ENCODE data around the gene FBXO10. TPM values are rescaled to one million over a fixed set of nuclear protein-coding genes. Genes with fewer than 3 reads are reported as not detected.
A peak's percentile ranks its signal among the peaks of the same experiment; 100 is the strongest.

The FBXO10 gene
- polyA plus RNA-seq (2013, experiment 1 of 2): 11.3 TPM
- 11.2 TPM for polyA plus RNA-seq (2013, experiment 2 of 2)

GRCh38 chr9:37575921-37576721, at the start of gene FBXO10:
Gene FBXO10 (minus strand): TSS chr9:37576380. CDS start chr9:37541768, 34,612 bp downstream.
- peak within 1 kb of the TSS; percentile 73 to 86 for H3K4me3 ChIP-seq (ENCODE audit: insufficient read depth in 1 of 2, low read depth in 1 of 2, low read length in 2 of 2)
- peak within 1 kb of the TSS; percentile 56 to 98 for H3K18ac ChIP-seq (ENCODE audit: low read depth in 1 of 2, low read length in 2 of 2)
- H3K4me2 ChIP-seq (ENCODE audit: low read length, poor library complexity, severe bottlenecking): peak within 1 kb of the TSS; percentile 91
- peak within 1 kb of the TSS; percentile 94 for H3K9ac ChIP-seq (ENCODE audit: low read length)
- DNase-seq: peak; percentile 84
- peaks cover 5 to 13% of the 10 kb centered on the region in 2 experiments for H3K36me3 ChIP-seq (ENCODE audit: control insufficient read depth in 1 of 2, insufficient read depth in 2 of 2, low read depth in 1 of 2, low read length in 2 of 2)
- H3K27ac ChIP-seq (ENCODE audit: low read length, poor library complexity, severe bottlenecking): peak within 1 kb of the TSS; percentile 60
- H2AK5ac ChIP-seq (ENCODE audit: low read length, severe bottlenecking): peak within 1 kb of the TSS; percentile 55
- H3K14ac ChIP-seq (ENCODE audit: low read length in 2 of 2): peak within 1 kb of the TSS in 1 of 2 experiments; percentile 95
- peak within 1 kb of the TSS; percentile 65 for H2BK120ac ChIP-seq (ENCODE audit: low read depth, low read length)
- no peak within 1 kb of the TSS for H2BK5ac ChIP-seq (ENCODE audit: low read depth, low read length, poor library complexity, severe bottlenecking)
- H3K4ac ChIP-seq (ENCODE audit: low read depth in 1 of 2, low read length in 2 of 2): peak within 1 kb of the TSS; percentile 79 to 95
- H3K23ac ChIP-seq (ENCODE audit: low read length in 2 of 2): peak within 1 kb of the TSS in 1 of 2 experiments; percentile 46
- peak within 1 kb of the TSS; percentile 94 for H2BK15ac ChIP-seq (ENCODE audit: low read depth, poor library complexity, severe bottlenecking)
- no peaks in the 10 kb centered on the region for H3K27me3 ChIP-seq (ENCODE audit: control insufficient read depth in 1 of 2, insufficient read depth in 1 of 2, low read length in 2 of 2)
- H4K91ac ChIP-seq (ENCODE audit: low read length): peak within 1 kb of the TSS; percentile 79
- peaks cover 31% of the 10 kb centered on the region for H3K79me1 ChIP-seq (replicated peaks; ENCODE audit: low read length, poor library complexity, severe bottlenecking)
- H3K4me1 ChIP-seq (ENCODE audit: control insufficient read depth, insufficient read depth, low read depth, low read length): peaks cover 3% of the 10 kb centered on the region
- no peaks in the 10 kb centered on the region for H3K9me3 ChIP-seq (ENCODE audit: control insufficient read depth, low read length)
- peak within 1 kb of the TSS; percentile 97 for H4K8ac ChIP-seq (ENCODE audit: low read length)
- WGBS: under 1% methylated on average over 71 of the region's 81 CpGs
- H2AFZ ChIP-seq (ENCODE audit: low read depth, low read length): peak within 1 kb of the TSS; percentile 99
- H2BK12ac ChIP-seq (ENCODE audit: low read length in 2 of 2): peak within 1 kb of the TSS in 1 of 2 experiments; percentile 84

DNA sequence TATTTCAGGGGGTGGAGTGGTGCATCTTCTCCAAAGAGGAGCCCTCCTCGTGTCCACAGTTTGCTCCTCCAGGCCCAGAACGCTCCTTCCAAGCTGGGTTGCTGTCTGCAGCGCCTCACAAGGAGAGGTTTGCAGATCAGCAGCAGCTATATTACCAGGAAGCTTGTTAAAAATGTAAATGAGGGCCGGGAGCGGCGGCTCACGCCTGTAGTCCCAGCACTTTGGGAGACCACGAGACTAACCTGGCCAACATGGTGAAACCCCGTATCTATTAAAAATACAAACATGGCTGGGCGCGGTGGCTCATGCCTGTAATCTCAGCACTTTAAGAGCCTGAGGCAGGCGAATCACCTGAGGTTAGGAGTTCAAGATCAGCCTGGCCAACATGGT, 49.6 kb upstream of the FBXO10 start:
- H2AK5ac ChIP-seq (ENCODE audit: low read length, severe bottlenecking): no peak overlapping the region
- H4K91ac ChIP-seq (ENCODE audit: low read length): no peak overlapping the region
- H3K36me3 ChIP-seq (ENCODE audit: control insufficient read depth in 1 of 2, insufficient read depth in 2 of 2, low read depth in 1 of 2, low read length in 2 of 2): no peaks in the 10 kb centered on the region
- no peak overlapping the region for H3K14ac ChIP-seq (ENCODE audit: low read length in 2 of 2)
- no peak overlapping the region for H3K9ac ChIP-seq (ENCODE audit: low read length)
- no peak for DNase-seq
- H3K4me3 ChIP-seq (ENCODE audit: insufficient read depth in 1 of 2, low read depth in 1 of 2, low read length in 2 of 2): no peak overlapping the region
- H3K4me2 ChIP-seq (ENCODE audit: low read length, poor library complexity, severe bottlenecking): no peak overlapping the region
- no peaks in the 10 kb centered on the region for H3K4me1 ChIP-seq (ENCODE audit: control insufficient read depth, insufficient read depth, low read depth, low read length)
- no peak overlapping the region for H4K8ac ChIP-seq (ENCODE audit: low read length)
- H2BK15ac ChIP-seq (ENCODE audit: low read depth, poor library complexity, severe bottlenecking): no peak overlapping the region
- H3K23ac ChIP-seq (ENCODE audit: low read length in 2 of 2): no peak overlapping the region
- WGBS: 79% methylated on average over 12 of the region's 12 CpGs
- H2AFZ ChIP-seq (ENCODE audit: low read depth, low read length): no peak overlapping the region
- peaks cover 0 to 36% of the 10 kb centered on the region in 2 experiments for H3K27me3 ChIP-seq (ENCODE audit: control insufficient read depth in 1 of 2, insufficient read depth in 1 of 2, low read length in 2 of 2)
- no peak overlapping the region for H3K18ac ChIP-seq (ENCODE audit: low read depth in 1 of 2, low read length in 2 of 2)
- H3K79me1 ChIP-seq (replicated peaks; ENCODE audit: low read length, poor library complexity, severe bottlenecking): no peaks in the 10 kb centered on the region
- H2BK12ac ChIP-seq (ENCODE audit: low read length in 2 of 2): no peak overlapping the region
- no peak overlapping the region for H3K27ac ChIP-seq (ENCODE audit: low read length, poor library complexity, severe bottlenecking)
- H2BK5ac ChIP-seq (ENCODE audit: low read depth, low read length, poor library complexity, severe bottlenecking): no peak overlapping the region
- no peak overlapping the region for H3K4ac ChIP-seq (ENCODE audit: low read depth in 1 of 2, low read length in 2 of 2)
- H3K9me3 ChIP-seq (ENCODE audit: control insufficient read depth, low read length): no peaks in the 10 kb centered on the region
- H2BK120ac ChIP-seq (ENCODE audit: low read depth, low read length): no peak overlapping the region

- Histone ChIP-seq H3K27me3 (ENCODE audit: control insufficient read depth in 1 of 2, insufficient read depth in 1 of 2, low read length in 2 of 2) (peaks cover 0 to 36% of the 10 kb centered on the region in 2 experiments), H4K91ac (ENCODE audit: low read length) (no peak overlapping the region), H3K18ac (ENCODE audit: low read depth in 1 of 2, low read length in 2 of 2) (no peak overlapping the region), H3K14ac (ENCODE audit: low read length in 2 of 2) (no peak overlapping the region), H3K23ac (ENCODE audit: low read length in 2 of 2) (no peak overlapping the region), H2AFZ (ENCODE audit: low read depth, low read length) (no peak overlapping the region), H2BK5ac (ENCODE audit: low read depth, low read length, poor library complexity, severe bottlenecking) (no peak overlapping the region), H3K9ac (ENCODE audit: low read length) (no peak overlapping the region), H2BK12ac (ENCODE audit: low read length in 2 of 2) (no peak overlapping the region), H2BK120ac (ENCODE audit: low read depth, low read length) (no peak overlapping the region), H3K4me1 (ENCODE audit: control insufficient read depth, insufficient read depth, low read depth, low read length) (no peaks in the 10 kb centered on the region), H4K8ac (ENCODE audit: low read length) (no peak overlapping the region), H3K36me3 (ENCODE audit: control insufficient read depth in 1 of 2, insufficient read depth in 2 of 2, low read depth in 1 of 2, low read length in 2 of 2) (no peaks in the 10 kb centered on the region), H2BK15ac (ENCODE audit: low read depth, poor library complexity, severe bottlenecking) (no peak overlapping the region), H3K27ac (ENCODE audit: low read length, poor library complexity, severe bottlenecking) (no peak overlapping the region), H3K79me1 (replicated peaks; ENCODE audit: low read length, poor library complexity, severe bottlenecking) (no peaks in the 10 kb centered on the region), H3K4me2 (ENCODE audit: low read length, poor library complexity, severe bottlenecking) (no peak overlapping the region), H3K4ac (ENCODE audit: low read depth in 1 of 2, low read length in 2 of 2) (no peak overlapping the region), H3K4me3 (ENCODE audit: insufficient read depth in 1 of 2, low read depth in 1 of 2, low read length in 2 of 2) (no peak overlapping the region), H2AK5ac (ENCODE audit: low read length, severe bottlenecking) (no peak overlapping the region), H3K9me3 (ENCODE audit: control insufficient read depth, low read length) (no peaks in the 10 kb centered on the region)
- DNase-seq: no peak
- 75% methylated on average over 5 of the region's 5 CpGs for WGBS
These were observed 49.0 kb upstream of the FBXO10 start for GRCh38 chr9:37625036-37625757.

DNA sequence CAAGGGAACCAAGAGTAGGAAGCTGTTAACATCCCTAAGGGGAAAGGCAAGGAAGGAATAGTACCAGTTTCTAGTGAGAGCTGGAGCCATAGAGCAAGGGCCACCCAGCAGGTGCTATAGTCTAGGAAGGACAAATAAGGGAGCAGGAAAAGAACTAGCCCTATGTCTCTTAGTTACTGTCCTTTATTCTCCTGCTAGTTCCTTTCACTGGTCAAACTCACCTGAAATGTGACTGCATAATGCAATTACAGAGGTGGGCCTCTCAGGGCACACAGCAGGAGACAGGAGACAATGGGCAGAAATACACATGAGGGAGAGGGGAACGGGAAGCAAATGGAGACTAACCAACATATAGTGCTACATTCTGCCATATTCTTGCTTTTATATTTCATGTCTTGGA, 47.9 kb upstream of the FBXO10 start:
- H3K4me3 ChIP-seq (ENCODE audit: insufficient read depth in 1 of 2, low read depth in 1 of 2, low read length in 2 of 2): no peak overlapping the region
- H3K9ac ChIP-seq (ENCODE audit: low read length): no peak overlapping the region
- H3K4me1 ChIP-seq (ENCODE audit: control insufficient read depth, insufficient read depth, low read depth, low read length): no peaks in the 10 kb centered on the region
- no CpG with 5 or more reads among the region's 1 CpG for WGBS
- H2BK15ac ChIP-seq (ENCODE audit: low read depth, poor library complexity, severe bottlenecking): no peak overlapping the region
- H3K36me3 ChIP-seq (ENCODE audit: control insufficient read depth in 1 of 2, insufficient read depth in 2 of 2, low read depth in 1 of 2, low read length in 2 of 2): no peaks in the 10 kb centered on the region
- H2BK12ac ChIP-seq (ENCODE audit: low read length in 2 of 2): no peak overlapping the region
- H4K8ac ChIP-seq (ENCODE audit: low read length): no peak overlapping the region
- no peak overlapping the region for H3K23ac ChIP-seq (ENCODE audit: low read length in 2 of 2)
- H3K9me3 ChIP-seq (ENCODE audit: control insufficient read depth, low read length): no peaks in the 10 kb centered on the region
- H2AK5ac ChIP-seq (ENCODE audit: low read length, severe bottlenecking): no peak overlapping the region
- no peak overlapping the region for H2BK120ac ChIP-seq (ENCODE audit: low read depth, low read length)
- no peak overlapping the region for H3K4ac ChIP-seq (ENCODE audit: low read depth in 1 of 2, low read length in 2 of 2)
- H3K27ac ChIP-seq (ENCODE audit: low read length, poor library complexity, severe bottlenecking): no peak overlapping the region
- H3K79me1 ChIP-seq (replicated peaks; ENCODE audit: low read length, poor library complexity, severe bottlenecking): no peaks in the 10 kb centered on the region
- no peak for DNase-seq
- no peak overlapping the region for H2AFZ ChIP-seq (ENCODE audit: low read depth, low read length)
- no peak overlapping the region for H3K18ac ChIP-seq (ENCODE audit: low read depth in 1 of 2, low read length in 2 of 2)
- H3K14ac ChIP-seq (ENCODE audit: low read length in 2 of 2): no peak overlapping the region
- no peak overlapping the region for H4K91ac ChIP-seq (ENCODE audit: low read length)
- peaks cover 0 to 39% of the 10 kb centered on the region in 2 experiments for H3K27me3 ChIP-seq (ENCODE audit: control insufficient read depth in 1 of 2, insufficient read depth in 1 of 2, low read length in 2 of 2)
- H2BK5ac ChIP-seq (ENCODE audit: low read depth, low read length, poor library complexity, severe bottlenecking): no peak overlapping the region
- no peak overlapping the region for H3K4me2 ChIP-seq (ENCODE audit: low read length, poor library complexity, severe bottlenecking)

All from mesenchymal stem cell (in vitro differentiated cells and primary cell).